GM15510 (cell line): Measurements from ENCODE around the gene DAAM2.

Source experiments
- POLR2A ChIP-seq: IDR thresholded peaks from 3 replicates; pipeline ENCODE4 v1.6.1; 2011; ENCODE audit warnings: borderline replicate concordance; ENCODE audit not compliant: insufficient read length; ENCODE audit errors: extremely low read depth

Gene DAAM2

DNA sequence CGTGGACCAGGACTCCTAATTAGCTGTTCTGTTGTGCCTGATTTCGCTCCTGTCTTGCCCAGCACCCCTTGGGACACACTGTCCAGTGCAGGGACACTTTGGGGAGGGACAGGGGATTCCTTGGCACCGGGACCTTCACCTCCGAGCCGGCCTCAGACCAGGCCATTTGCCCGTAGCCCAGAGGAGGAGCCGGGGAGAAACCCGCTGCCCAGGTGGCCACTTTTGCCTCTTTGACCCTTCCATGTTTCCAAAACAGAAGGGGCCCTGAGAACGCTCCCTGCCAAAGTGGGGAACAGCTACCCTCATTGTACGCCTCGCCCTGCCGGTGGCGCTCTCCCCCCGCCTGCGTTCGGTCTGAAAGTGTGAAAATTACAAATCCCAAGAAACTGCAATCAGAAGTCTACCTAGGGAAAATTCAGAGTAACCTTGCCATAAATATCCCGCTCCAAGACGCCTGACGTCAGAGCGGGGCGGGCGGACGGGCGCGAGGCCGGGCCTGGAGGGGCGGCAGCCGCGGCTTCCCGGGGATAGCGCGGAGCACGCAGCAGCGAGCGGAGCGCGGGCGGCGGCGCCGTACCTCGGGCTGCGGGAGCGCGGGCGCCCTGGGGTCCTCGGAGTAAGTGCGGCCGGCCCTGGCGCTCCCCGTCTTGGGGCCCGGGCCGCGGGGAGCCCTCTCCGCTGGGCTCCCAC lies at the start of gene DAAM2:
Gene DAAM2 (plus strand): TSS at position 527 of the 690 bp plus-strand sequence. CDS start 63,927 bp downstream, outside the sequence.
- no peak for TF ChIP-seq POLR2A

DNA sequence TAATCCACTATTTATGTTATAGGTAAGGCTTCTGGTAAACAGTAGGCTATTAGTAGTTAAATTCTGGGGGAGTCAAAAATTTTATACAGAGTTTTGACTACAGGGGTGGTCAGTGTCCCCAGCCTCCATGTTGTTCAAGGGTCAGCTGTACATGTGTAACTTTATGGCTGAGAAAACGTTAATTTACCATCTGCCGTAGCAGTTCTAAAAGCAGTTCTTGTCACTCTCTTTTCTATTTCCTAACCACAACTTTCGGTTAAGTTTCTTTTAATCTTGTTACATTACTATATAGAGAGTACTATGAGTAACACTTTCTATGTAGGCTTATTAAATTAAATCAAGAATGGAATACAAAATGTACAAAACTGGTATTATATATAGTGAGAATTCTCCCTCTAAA lies 45.4 kb upstream of the DAAM2 start:
- TF ChIP-seq POLR2A, result no peak

DNA sequence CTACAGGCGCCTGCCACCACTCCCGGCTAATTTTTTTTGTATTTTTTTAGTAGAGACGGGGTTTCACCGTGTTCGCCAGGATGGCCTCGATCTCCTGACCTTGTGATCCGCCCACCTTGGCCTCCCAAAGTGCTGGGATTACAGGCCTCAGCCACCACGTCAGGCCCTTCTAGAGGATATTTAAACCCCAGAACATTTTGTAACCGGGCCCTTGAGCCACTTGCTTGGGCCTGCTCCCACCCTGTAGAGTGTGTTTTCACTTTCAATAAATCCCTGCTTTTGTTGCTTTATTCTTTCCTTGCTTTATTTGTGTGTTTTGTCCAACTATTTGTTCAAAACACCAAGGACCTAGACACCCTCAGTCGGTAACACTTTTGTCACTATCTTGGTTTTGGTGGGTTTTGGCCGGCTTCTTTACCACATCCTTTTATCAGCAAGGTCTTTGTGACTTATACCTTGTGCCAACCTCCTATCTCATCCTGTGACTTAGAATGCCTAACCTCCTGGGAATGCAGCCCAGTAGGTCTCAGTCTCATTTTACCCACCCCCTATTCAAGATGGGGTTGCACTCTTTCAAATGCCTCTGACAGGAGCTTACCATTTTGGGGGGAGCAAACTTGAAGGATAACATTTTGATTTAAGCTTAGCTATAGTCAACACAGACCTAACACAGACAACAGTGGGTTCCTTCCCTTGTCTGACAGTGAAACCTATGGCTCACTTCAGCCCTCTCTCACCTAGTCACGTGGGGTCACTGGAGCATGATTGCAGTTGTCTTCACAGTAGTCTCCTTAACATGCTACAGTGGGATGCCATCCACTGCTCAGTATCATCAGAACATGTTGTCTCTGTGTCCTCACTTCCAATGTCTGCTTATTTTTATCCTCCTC lies 39.1 kb upstream of the DAAM2 start:
- TF ChIP-seq POLR2A, result no peak

- no peak for TF ChIP-seq POLR2A
These were observed 38.5 kb upstream of the DAAM2 start for GRCh38 chr6:39753725-39754045.

GRCh38 chr6:39754514-39755115 lies 37.6 kb upstream of the DAAM2 start:
- no peak for TF ChIP-seq POLR2A

DNA sequence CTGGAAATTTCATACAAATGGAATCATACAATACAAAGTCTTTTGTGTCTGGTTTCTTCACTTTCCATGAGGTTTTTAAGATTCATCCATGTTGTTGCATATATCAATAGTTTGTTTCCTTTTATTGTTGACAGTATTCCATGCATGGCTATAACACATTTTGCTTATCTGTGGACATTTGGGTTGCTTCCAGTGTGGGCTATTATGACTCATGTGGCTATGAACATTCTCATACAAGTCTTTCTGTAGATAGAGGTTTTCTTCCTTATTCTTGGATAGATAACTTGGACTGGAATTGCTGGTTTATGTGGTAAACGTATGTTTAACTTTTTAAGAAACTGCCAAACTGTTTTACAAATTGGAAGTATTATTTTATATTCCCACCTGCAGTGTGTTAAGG lies 36.9 kb upstream of the DAAM2 start:
- no peak for TF ChIP-seq POLR2A

- TF ChIP-seq POLR2A, result no peak
These were observed 35.6 kb upstream of the DAAM2 start for GRCh38 chr6:39756582-39756981.

DNA sequence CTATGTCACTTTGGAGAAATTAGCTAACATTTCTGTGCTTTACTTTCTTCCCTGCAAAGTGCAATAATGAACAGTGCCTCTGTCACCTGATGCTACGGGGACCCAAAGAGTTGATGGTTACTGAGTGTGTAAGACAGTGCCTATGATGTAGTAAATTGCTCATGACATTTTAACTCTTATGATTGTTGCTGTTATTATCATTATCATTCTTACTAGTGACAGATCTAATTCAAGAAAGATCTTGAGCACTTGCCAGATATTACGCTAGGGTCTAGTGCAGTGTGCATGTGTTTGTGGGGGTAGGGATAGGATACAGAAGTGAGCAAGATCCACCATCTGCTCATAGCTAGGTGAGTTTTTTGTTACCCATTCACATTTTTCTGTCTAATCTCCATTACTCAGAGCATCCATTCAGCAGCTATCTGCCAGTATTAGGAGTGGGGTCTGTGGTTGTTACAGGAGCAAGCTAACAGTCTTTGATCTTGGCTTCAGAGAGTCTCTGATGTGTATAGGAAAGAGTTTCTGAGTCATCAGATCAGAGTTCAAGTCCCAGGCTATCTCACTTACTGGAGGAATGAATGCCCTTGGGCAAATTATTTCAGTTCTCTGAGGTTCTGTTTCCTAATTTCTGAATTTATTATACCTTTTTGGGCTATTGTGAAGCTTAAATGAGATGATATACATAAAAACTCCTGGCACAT lies 33.1 kb upstream of the DAAM2 start:
- TF ChIP-seq POLR2A, result no peak

DNA sequence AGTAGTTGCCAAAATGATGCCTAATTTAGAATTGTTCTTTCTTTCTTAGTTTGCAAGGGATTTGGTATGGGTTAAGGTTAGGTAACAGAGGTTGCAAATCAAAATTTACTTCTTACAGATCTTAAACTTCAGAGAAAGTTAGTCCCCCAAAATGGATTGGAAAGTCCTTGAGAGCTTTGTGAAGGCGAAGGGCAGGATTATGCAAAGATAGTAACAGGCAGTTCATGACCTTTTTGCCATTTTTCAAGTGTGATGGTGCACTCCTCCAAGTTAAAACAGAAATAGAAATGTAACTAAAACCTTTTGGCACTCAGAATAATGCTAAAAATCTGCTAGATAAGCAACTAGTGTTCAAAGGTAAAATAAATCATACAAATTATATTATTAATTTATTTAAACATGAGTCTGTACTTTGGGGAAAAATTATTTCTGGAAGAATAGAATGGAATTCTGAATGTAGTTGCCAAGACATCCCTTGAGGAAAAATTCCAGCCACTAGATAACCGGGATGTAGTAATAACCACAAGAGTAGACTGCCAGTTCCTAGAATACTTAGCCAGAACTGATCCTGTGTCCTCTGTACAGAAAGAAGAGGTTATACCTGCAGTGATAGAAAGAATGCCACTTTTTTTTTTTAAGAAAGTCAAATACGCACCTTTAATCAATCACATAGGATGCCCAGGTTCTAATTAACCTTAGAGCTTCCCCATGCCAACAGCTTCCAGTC lies 31.8 kb upstream of the DAAM2 start:
- no peak for TF ChIP-seq POLR2A

GRCh38 chr6:39765508-39766065 lies 26.6 kb upstream of the DAAM2 start:
- no peak for TF ChIP-seq POLR2A

- TF ChIP-seq POLR2A, result no peak
These were observed 23.2 kb upstream of the DAAM2 start for GRCh38 chr6:39769012-39769411.

- TF ChIP-seq POLR2A, result no peak
These were observed 21.7 kb upstream of the DAAM2 start for GRCh38 chr6:39770446-39770845.

GRCh38 chr6:39772559-39773273 lies 19.5 kb upstream of the DAAM2 start:
- TF ChIP-seq POLR2A, result no peak
